A673 (cell line): ENCODE results near the gene TIAM1. TPM values are rescaled to one million over a fixed set of nuclear protein-coding genes. Genes with fewer than 3 reads are reported as not detected.

Experiments
- BruUV-seq: library from RNA; stranded (reverse); fragments of 400-500 nt; replicated peaks from 2 replicates; lab custom pipeline; 2021; lab: Mats Ljungman, UMichigan
- CTCF ChIA-PET: fragments of 300-600 bp; sonication (Branson Sonifier 250); formaldehyde crosslinking; loops from one replicate; lab custom pipeline; 2022; ENCODE audit warnings: antibody characterized with exemption; lab: Charles Lee
- POLR2A ChIA-PET: fragments of 300-600 bp; sonication (Branson Sonifier 250); formaldehyde crosslinking; loops from one replicate; lab custom pipeline; 2022; ENCODE audit warnings: antibody characterized with exemption; ENCODE audit not compliant: low non-redundant PET; lab: Charles Lee
- DNase-seq: peaks from one replicate; pipeline ENCODE4 v3.0.0-alpha.2; 2015; ENCODE audit warnings: low spot score
- H3K27ac ChIP-seq: fragments of 200-600 bp; sonication (generic); 2 replicates; pipeline ENCODE4 v1.5.1; 2016; ENCODE audit warnings: mixed run types, low read depth, mild to moderate bottlenecking, mixed read lengths, antibody characterized with exemption, low read length; ENCODE audit not compliant: poor library complexity, severe bottlenecking
- H3K27me3 ChIP-seq: fragments of 200-600 bp; sonication (generic); replicated peaks from 2 replicates; pipeline ENCODE4 v1.6.1; 2017; ENCODE audit warnings: mixed run types, low read depth, mild to moderate bottlenecking, mixed read lengths, antibody characterized with exemption, low read length; ENCODE audit not compliant: insufficient read depth, poor library complexity
- H3K36me3 ChIP-seq: fragments of 200-600 bp; sonication (generic); 2 replicates; pipeline ENCODE4 v1.6.1; 2016; ENCODE audit warnings: mixed run types, mild to moderate bottlenecking, mixed read lengths, antibody characterized with exemption, low read length; ENCODE audit not compliant: insufficient read depth, poor library complexity, severe bottlenecking
- H3K4me1 ChIP-seq: fragments of 200-600 bp; sonication (generic); 2 replicates; pipeline ENCODE4 v1.6.1; 2017; ENCODE audit warnings: mixed run types, mild to moderate bottlenecking, mixed read lengths, antibody characterized with exemption, low read length; ENCODE audit not compliant: insufficient read depth, poor library complexity, severe bottlenecking
- H3K4me3 ChIP-seq: fragments of 200-600 bp; sonication (generic); 2 replicates; pipeline ENCODE4 v1.5.1; 2016; ENCODE audit warnings: low read depth, mixed run types, mild to moderate bottlenecking, mixed read lengths, low read length; ENCODE audit not compliant: poor library complexity, severe bottlenecking
- H3K9me3 ChIP-seq: fragments of 200-600 bp; sonication (generic); 2 replicates; pipeline ENCODE4 v1.6.1; 2016; ENCODE audit warnings: mixed run types, low read depth, mild to moderate bottlenecking, mixed read lengths, antibody characterized with exemption, low read length; ENCODE audit not compliant: poor library complexity, severe bottlenecking
- EZH2 ChIP-seq: fragments of 200-600 bp; sonication (generic); IDR thresholded peaks from 2 replicates; pipeline ENCODE4 v1.6.1; 2017; ENCODE audit warnings: borderline replicate concordance, low read depth, mild to moderate bottlenecking, mixed read lengths, antibody characterized with exemption, low read length; ENCODE audit not compliant: poor library complexity, severe bottlenecking
- intact Hi-C: fragments of 100-400 bp; cut with micrococcal nuclease; formaldehyde crosslinking; loops from one replicate; pipeline ENCODE4 v1.10.0; 2022; ENCODE audit not compliant: unreplicated experiment
- total RNA-seq: library from RNA; stranded (reverse); gene quantifications from 2 replicates; pipeline ENCODE4 v1.2.3, GENCODE V29; 2021
- TF ChIP-seq, protein P1 (sequence below): fragments of 300-800, 200-600 bp; sonication (generic); conservative IDR thresholded peaks from 2 replicates; pipeline ENCODE4 v1.5.1; 2017; ENCODE audit warnings: low read depth, mild to moderate bottlenecking, antibody characterized with exemption, low read length, moderate library complexity, mixed read lengths

Gene TIAM1
- total RNA-seq, 1 experiment from 2014 or later, result 9.6 TPM

DNA sequence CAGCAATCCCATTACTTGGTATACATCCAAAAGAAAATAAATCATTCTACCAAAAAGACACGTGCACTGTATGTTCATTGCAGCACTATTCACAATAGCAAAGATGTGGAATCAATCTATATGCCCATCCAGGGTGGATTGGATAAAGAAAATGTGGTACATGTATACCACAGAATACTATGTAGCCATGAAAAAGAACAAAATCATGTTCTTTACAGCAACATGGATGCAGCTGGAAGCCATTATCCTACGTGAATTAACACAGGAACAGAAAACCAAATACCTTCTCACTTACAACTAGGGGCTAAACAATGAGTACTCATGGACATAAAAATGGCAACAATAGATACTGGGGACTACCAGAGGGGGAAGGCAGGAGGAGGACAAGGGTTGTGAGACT, 147.3 kb downstream of the TIAM1 start:
- Histone ChIP-seq H3K27me3 (no peaks in the 10 kb centered on the region), H3K4me1 (no peaks in the 10 kb centered on the region), H3K9me3 (no peaks in the 10 kb centered on the region), H3K4me3 (no peak overlapping the region), H3K27ac (no peak overlapping the region), H3K36me3 (no peaks in the 10 kb centered on the region)
- DNase-seq, result no peak
- TF ChIP-seq, protein P1, sequence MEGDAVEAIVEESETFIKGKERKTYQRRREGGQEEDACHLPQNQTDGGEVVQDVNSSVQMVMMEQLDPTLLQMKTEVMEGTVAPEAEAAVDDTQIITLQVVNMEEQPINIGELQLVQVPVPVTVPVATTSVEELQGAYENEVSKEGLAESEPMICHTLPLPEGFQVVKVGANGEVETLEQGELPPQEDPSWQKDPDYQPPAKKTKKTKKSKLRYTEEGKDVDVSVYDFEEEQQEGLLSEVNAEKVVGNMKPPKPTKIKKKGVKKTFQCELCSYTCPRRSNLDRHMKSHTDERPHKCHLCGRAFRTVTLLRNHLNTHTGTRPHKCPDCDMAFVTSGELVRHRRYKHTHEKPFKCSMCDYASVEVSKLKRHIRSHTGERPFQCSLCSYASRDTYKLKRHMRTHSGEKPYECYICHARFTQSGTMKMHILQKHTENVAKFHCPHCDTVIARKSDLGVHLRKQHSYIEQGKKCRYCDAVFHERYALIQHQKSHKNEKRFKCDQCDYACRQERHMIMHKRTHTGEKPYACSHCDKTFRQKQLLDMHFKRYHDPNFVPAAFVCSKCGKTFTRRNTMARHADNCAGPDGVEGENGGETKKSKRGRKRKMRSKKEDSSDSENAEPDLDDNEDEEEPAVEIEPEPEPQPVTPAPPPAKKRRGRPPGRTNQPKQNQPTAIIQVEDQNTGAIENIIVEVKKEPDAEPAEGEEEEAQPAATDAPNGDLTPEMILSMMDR, result no peak
- TF ChIP-seq EZH2, result no peak
- no TSS peak for BruUV-seq
- ChIA-PET CTCF (no interaction called here), POLR2A (no interaction called here)
- intact Hi-C loops, result no loop called here

DNA sequence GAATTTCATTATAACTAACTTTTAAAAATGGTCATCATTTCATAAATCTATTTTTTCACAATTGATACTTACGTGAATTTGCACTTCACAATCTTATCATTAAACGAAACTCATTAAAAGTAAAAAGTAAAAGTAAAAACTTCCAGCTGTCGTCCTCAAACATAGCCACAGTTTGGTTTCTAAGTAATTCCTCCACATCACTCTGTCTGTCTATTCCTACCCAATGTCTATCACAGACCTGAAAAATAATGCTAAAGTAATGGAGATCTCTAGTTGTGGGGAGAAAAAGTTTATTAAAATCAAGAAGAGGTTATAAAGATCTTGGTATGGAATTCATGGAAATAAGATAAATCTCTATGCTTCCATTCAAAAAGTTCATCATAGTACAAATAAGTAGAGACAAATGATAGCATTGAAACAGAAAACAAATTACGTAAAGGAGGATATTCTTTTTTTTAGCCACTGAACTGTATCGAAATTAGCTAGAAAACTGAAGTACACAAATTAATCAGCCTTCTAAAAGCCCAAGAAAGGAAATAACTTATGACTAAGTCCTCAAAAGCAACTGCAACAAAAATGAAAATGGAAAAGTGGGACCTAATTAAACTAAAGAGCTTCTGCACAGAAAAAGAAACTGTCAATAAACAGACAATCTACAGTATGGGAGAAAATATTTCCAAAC, 148.6 kb downstream of the TIAM1 start:
- Histone ChIP-seq H3K36me3 (no peaks in the 10 kb centered on the region), H3K27me3 (no peaks in the 10 kb centered on the region), H3K4me1 (no peaks in the 10 kb centered on the region), H3K9me3 (no peaks in the 10 kb centered on the region), H3K4me3 (no peak overlapping the region), H3K27ac (no peak overlapping the region)
- BruUV-seq, result no TSS peak
- TF ChIP-seq EZH2, result no peak
- TF ChIP-seq, protein P1, result no peak
- intact Hi-C loops, result no loop called here
- no peak for DNase-seq
- ChIA-PET POLR2A (no interaction called here), CTCF (interaction anchor here (0.6 to 0.7 kb wide), 2 partner anchors 573 to 1552 kb away, joined by 3 to 5 read pairs; no protein-coding TSS in a partner anchor)

DNA sequence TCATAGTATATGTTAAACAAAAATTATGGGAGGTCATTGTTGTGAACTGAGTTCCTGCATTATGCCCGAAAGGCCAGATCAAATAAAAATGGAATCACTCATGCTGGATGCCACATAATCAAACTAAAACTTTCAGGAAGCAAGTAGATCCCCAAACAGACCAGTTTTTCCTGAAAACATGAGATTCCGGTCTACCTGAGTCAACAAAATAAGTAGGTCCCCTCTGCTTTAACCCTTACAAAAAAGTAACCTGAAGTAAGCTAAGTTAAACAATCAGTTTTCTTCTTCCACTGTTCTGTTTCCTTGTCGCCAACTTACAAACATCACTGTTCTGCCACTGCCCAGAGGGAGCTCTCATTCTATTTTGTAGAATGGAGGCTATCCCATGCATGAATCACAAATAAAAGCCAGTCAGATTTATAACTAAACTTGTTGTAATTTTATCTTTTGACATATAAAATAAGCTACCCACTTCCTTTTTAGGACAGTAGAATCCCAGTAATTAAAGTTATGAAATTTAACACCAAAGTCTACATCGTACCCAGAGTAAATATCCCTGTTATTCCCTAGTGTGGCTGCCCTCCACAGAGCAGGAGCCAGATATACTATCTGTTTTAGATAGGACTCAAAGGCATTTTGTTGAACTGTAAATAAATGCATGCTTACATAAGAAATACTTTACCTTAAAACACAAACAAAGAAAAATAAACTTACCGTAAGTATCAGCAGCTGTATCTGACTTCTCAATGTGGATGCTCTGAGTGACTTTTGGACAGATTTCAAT, 149.4 kb downstream of the TIAM1 start:
- POLR2A ChIA-PET, result no interaction called here
- no peak for DNase-seq

More for the DNA sequence above, 149.4 kb downstream of the TIAM1 start:
- Histone ChIP-seq H3K27me3 (no peaks in the 10 kb centered on the region), H3K4me3 (no peak overlapping the region), H3K27ac (no peak overlapping the region), H3K36me3 (no peaks in the 10 kb centered on the region), H3K4me1 (no peaks in the 10 kb centered on the region), H3K9me3 (no peaks in the 10 kb centered on the region)
- intact Hi-C loops, result no loop called here
- no TSS peak for BruUV-seq
- CTCF ChIA-PET, result no interaction called here
- no peak for TF ChIP-seq EZH2
- TF ChIP-seq, protein P1, result no peak
